Upper lobe of left lung (tissue), 6 donors: ENCODE data around the gene ADAMTS7. TPM values are rescaled to one million over a fixed set of nuclear protein-coding genes. Genes with fewer than 3 reads are reported as not detected.
"Not testable (repeated sequence)": the region's sequence is repeated elsewhere in the genome, so short reads cannot be mapped to it uniquely, and the experiment has no call there.

Source experiments
- ATAC-seq, 2 donors: fragments of 200-7000 bp; cut with Tn5 transposase; one replicate each; pipeline ENCODE4 v1.9.1; 2022; ENCODE audit warnings: mild to moderate bottlenecking in 2 of 2, moderate library complexity in 2 of 2; ENCODE audit not compliant: low FRiP score in 2 of 2
- DNase-seq, 2 donors: peaks; one replicate each; pipeline ENCODE4 v3.0.0-alpha.2; 2019 to 2020
- H3K27ac ChIP-seq, 4 donors: fragments of 200-600 bp; sonication (generic); one replicate each; pipeline ENCODE4 v1.5.1; 2016 to 2019
- H3K27me3 ChIP-seq, 4 donors: fragments of 200-600 bp; sonication (generic); one replicate each; pipeline ENCODE4 v1.5.1; 2017 to 2019
- H3K36me3 ChIP-seq, 4 donors: fragments of 200-600 bp; sonication (generic); one replicate each; pipeline ENCODE4 v1.5.1; 2016 to 2019
- H3K4me1 ChIP-seq, 4 donors: fragments of 200-600 bp; sonication (generic); one replicate each; pipeline ENCODE4 v1.5.1; 2018 to 2019
- H3K4me3 ChIP-seq, 4 donors: fragments of 200-600 bp; sonication (generic); one replicate each; pipeline ENCODE4 v1.5.1; 2017 to 2019; ENCODE audit warnings: mild to moderate bottlenecking in 2 of 4, moderate library complexity in 1 of 4
- H3K9me3 ChIP-seq, 4 donors: fragments of 200-600 bp; sonication (generic); one replicate each; pipeline ENCODE4 v1.5.1; 2018 to 2019
- EP300 ChIP-seq, 4 donors: sonication (generic); formaldehyde crosslinking; IDR thresholded peaks; one replicate each; pipeline ENCODE4 v1.5.1; 2017; ENCODE audit warnings: antibody characterized with exemption in 4 of 4, control low read depth in 2 of 4
- POLR2A ChIP-seq, 4 donors: fragments of 450-650 bp; IDR thresholded peaks; one replicate each; pipeline ENCODE4 v1.5.1; 2016 to 2017; ENCODE audit warnings: antibody characterized with exemption in 4 of 4, mild to moderate bottlenecking in 2 of 4
- POLR2AphosphoS5 ChIP-seq, 2 donors: sonication (generic); formaldehyde crosslinking; IDR thresholded peaks; one replicate each; pipeline ENCODE4 v1.5.1; 2017; ENCODE audit warnings: antibody characterized with exemption in 2 of 2
- WGBS, 2 donors: methylation state at CpG; one replicate each; pipeline ENCODE4 v1.1.5; 2017 to 2018; 5-methylcytosine and 5-hydroxymethylcytosine counted together
- total RNA-seq, 6 donors: library from RNA; depleted of rRNA in 4 of 6; stranded (reverse); fragments of >200 nt in 4 of 6; gene quantifications; one replicate each; pipeline versions ENCODE4 v1.1.0 to v1.2.1, GENCODE V29; 2016 to 2021
- TF ChIP-seq, protein P1 (sequence below), 6 experiments: fragments of 450-650 bp in 4 of 6; fragments of 200-600 bp in 2 of 6; sonication (generic) in 2 of 6; IDR thresholded peaks; one replicate each; pipeline ENCODE4 v1.5.1; 2016 to 2019; ENCODE audit warnings: antibody characterized with exemption in 6 of 6
- donor health status: DM: no; HTN: no; CAD: no; lungs with moderate emphysema.
- donor health status: DM: no; HTN: yes; CAD: no; lungs with severe emphysema.

ADAMTS7 gene
- total RNA-seq, 6 donors from 2014 or later, result 1.8 to 10.2 (median 5.1) TPM

DNA sequence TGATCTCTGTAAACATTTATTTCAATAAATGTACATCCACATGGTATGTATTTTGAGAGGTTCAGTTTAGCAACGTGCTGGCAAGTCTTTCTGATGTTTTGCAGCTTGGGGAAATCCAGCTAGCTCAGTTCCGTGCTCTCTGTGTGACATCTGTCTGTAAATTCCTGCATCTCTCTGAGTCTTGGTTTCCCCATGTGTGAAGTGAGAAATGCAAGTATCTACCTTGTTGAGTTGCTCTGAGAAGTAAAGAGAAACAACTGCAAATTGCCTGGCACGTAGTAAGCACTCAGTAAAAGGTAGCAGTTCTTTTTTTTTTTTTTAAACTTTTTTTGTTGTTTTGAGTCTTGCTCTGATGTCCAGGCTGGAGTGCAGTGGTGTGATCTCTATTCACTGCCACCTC is 31.3 kb upstream of the ADAMTS7 start:
- no peak for DNase-seq
- H3K4me3 ChIP-seq, result no peak overlapping the region
- ATAC-seq, result no peak
- H3K27ac ChIP-seq, result no peak overlapping the region
- no peaks in the 10 kb centered on the region for H3K4me1 ChIP-seq
- no peak for TF ChIP-seq POLR2A (IDR thresholded peaks at IDR 0.05)
- no peak for TF ChIP-seq EP300 (IDR thresholded peaks at IDR 0.05)
- no peak for TF ChIP-seq POLR2AphosphoS5 (IDR thresholded peaks at IDR 0.05)
- TF ChIP-seq, protein P1, sequence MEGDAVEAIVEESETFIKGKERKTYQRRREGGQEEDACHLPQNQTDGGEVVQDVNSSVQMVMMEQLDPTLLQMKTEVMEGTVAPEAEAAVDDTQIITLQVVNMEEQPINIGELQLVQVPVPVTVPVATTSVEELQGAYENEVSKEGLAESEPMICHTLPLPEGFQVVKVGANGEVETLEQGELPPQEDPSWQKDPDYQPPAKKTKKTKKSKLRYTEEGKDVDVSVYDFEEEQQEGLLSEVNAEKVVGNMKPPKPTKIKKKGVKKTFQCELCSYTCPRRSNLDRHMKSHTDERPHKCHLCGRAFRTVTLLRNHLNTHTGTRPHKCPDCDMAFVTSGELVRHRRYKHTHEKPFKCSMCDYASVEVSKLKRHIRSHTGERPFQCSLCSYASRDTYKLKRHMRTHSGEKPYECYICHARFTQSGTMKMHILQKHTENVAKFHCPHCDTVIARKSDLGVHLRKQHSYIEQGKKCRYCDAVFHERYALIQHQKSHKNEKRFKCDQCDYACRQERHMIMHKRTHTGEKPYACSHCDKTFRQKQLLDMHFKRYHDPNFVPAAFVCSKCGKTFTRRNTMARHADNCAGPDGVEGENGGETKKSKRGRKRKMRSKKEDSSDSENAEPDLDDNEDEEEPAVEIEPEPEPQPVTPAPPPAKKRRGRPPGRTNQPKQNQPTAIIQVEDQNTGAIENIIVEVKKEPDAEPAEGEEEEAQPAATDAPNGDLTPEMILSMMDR (IDR thresholded peaks at IDR 0.05), result no peak
- WGBS, 2 donors, result 72 to 79% methylated on average over 3 of the region's 3 CpGs
- H3K36me3 ChIP-seq, result no peaks in the 10 kb centered on the region
- H3K9me3 ChIP-seq, result no peaks in the 10 kb centered on the region
- H3K27me3 ChIP-seq, result no peaks in the 10 kb centered on the region

DNA sequence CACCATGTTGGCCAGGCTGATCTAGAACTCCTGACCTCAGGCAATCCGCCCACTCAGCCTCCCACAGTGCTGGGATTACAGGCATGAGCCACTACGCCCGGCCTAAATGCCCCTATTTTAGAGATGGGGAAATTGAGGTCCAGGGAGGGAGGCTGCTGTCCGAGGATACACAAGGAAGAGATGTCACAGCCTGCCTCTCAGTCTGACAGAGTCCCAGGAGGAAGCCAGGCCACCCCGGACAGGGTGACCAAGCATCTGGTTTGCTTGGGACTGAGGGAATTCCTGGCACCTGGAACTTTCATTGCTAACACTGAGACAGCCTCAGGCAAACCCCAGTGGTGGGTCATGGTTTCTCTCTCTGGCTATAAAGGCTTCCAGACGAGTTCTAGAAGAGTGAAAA is 30.6 kb upstream of the ADAMTS7 start:
- TF ChIP-seq EP300 (IDR thresholded peaks at IDR 0.05) (no peak), POLR2A (IDR thresholded peaks at IDR 0.05) (no peak), POLR2AphosphoS5 (IDR thresholded peaks at IDR 0.05) (no peak)
- TF ChIP-seq, protein P1 (IDR thresholded peaks at IDR 0.05), result no peak
- Histone ChIP-seq H3K4me1 (no peaks in the 10 kb centered on the region), H3K27ac (no peak overlapping the region), H3K36me3 (no peaks in the 10 kb centered on the region), H3K9me3 (no peaks in the 10 kb centered on the region), H3K27me3 (no peaks in the 10 kb centered on the region), H3K4me3 (no peak overlapping the region)
- ATAC-seq (no peak), DNase-seq (no peak)
- 89 to 92% methylated on average over 6 of the region's 6 CpGs for whole genome bisulfite sequencing, 2 donors

DNA sequence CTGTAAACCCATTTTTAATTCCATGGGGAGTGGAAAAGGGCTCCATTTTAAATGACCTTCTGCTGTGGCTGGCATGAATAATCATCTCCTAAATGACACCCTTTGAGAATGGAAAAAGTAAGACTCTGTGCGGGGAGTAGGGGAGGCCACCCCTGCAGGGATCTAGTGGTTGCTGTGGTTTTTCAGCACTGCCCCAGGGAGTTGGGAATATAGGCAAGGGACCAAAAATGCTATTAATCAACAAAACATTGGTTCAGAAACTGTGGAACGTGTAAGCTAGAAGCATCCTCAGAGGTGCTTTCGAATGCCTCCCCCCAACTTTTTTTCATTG is 30.1 kb upstream of the ADAMTS7 start:
- TF ChIP-seq, protein P1 (IDR thresholded peaks at IDR 0.05), result no peak
- TF ChIP-seq POLR2A (IDR thresholded peaks at IDR 0.05) (no peak), POLR2AphosphoS5 (IDR thresholded peaks at IDR 0.05) (no peak), EP300 (IDR thresholded peaks at IDR 0.05) (no peak)
- Histone ChIP-seq H3K36me3 (no peaks in the 10 kb centered on the region), H3K27ac (no peak overlapping the region), H3K9me3 (no peaks in the 10 kb centered on the region), H3K4me3 (no peak overlapping the region), H3K27me3 (no peaks in the 10 kb centered on the region), H3K4me1 (no peaks in the 10 kb centered on the region)
- WGBS, 2 donors, result 78 to 84% methylated on average over 3 of the region's 3 CpGs
- ATAC-seq (no peak), DNase-seq (no peak)

DNA sequence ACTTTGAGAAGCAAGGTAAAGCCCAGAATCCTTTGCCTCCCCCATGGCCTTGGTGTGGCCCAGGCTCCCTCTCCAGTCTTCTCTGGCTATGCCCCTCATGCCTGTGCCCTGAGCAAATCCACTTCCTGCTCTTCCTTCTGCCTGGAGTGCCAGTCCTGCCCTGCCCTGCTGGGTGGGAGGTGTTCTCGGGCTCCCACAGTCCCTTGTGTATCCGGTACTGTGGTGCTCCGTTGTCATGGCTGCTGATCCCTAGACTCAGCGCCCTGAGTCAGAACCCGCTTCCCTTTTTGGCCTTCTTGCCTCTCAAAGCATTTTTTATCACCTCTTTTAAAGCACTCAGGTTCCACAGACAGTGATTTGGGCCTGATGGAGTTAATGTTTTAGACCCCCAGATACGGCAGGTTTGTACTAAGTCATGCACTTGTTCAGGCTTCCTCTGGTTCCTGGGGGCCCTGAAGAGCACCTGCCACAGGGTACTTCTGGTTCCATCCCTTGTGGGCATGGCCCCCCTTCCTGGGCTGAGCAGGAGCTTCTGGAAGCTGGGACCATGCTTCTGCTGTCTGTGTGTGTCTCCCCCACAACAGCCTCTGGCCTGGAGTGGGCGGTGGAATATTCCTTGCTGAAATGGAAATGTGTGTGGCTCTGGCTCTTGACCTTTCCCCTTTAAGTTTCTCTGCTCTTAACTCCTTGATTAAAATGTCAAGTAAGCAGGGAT is 29.6 kb upstream of the ADAMTS7 start:
- H3K4me3 ChIP-seq, result no peak overlapping the region
- H3K4me1 ChIP-seq, result no peaks in the 10 kb centered on the region
- no peaks in the 10 kb centered on the region for H3K9me3 ChIP-seq
- no peak for DNase-seq
- no peaks in the 10 kb centered on the region for H3K36me3 ChIP-seq
- H3K27ac ChIP-seq, result no peak overlapping the region
- TF ChIP-seq, protein P1 (IDR thresholded peaks at IDR 0.05), result no peak
- no peak for TF ChIP-seq POLR2AphosphoS5 (IDR thresholded peaks at IDR 0.05)
- TF ChIP-seq EP300 (IDR thresholded peaks at IDR 0.05), result no peak
- no peak for TF ChIP-seq POLR2A (IDR thresholded peaks at IDR 0.05)
- 76 to 80% methylated on average over 7 of the region's 7 CpGs for WGBS, 2 donors
- no peaks in the 10 kb centered on the region for H3K27me3 ChIP-seq
- ATAC-seq, result peak in 1 of 2 donors; percentile 57

DNA sequence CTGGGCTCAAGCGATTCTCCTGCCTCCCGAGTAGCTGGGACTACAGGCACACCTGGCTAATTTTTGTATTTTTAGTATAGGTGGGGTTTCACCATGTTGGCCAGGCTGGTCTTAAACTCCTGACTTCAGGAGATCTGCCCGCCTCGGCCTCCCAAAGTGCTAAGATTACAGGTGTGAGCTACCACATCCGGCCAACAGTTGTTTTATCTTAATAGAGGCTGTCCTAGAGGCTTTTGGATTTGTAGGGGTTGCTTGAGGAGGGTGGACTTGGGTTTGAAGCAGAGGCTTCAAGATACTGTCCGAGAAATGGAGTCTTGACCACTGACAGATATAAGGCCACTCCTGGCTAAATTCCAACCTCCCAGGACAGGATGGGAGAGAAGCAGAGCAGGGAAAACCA is 27.9 kb upstream of the ADAMTS7 start:
- H3K27me3 ChIP-seq, H3K36me3 ChIP-seq, H3K4me3 ChIP-seq, H3K4me1 ChIP-seq, H3K9me3 ChIP-seq, H3K27ac ChIP-seq, ATAC-seq, DNase-seq: not testable (repeated sequence)
- WGBS, 2 donors, result 77 to 97% methylated on average over 4 to 6 of the region's 6 CpGs
